Measurements from ENCODE around the gene PMPCA. TPM values are rescaled to one million over a fixed set of nuclear protein-coding genes. Genes with fewer than 3 reads are reported as not detected.

The PMPCA gene
- total and polyA plus RNA-seq, 2 experiments from 2014 or later: 61.3 to 88.2 TPM

- no peak overlapping the region for H2AFZ ChIP-seq
- no peak overlapping the region for H3K27ac ChIP-seq (ENCODE audit: low read depth)
- no peaks in the 10 kb centered on the region for H3K27me3 ChIP-seq (ENCODE audit: insufficient read depth)
Measured at GRCh38 chr9:136372006-136372405, 38.5 kb upstream of the PMPCA start.

GRCh38 chr9:136372561-136373299 is 37.7 kb upstream of the PMPCA start:
- Histone ChIP-seq H2AFZ (no peak overlapping the region), H3K27me3 (ENCODE audit: insufficient read depth) (no peaks in the 10 kb centered on the region), H3K27ac (ENCODE audit: low read depth) (0 out of 2 replicates have a peak overlapping the region, but pooled peaks have one; percentile 32), H3F3A (replicated peaks; ENCODE audit: low read depth) (no peaks in the 10 kb centered on the region), H3K4me3 (no peak overlapping the region), H3K36me3 (ENCODE audit: insufficient read depth) (no peaks in the 10 kb centered on the region), H4K20me1 (replicated peaks; ENCODE audit: insufficient read depth) (no peaks in the 10 kb centered on the region; the same call in 1 of the 2 replicates), H3K79me2 (replicated peaks; ENCODE audit: insufficient read depth) (no peaks in the 10 kb centered on the region), H3K4me1 (ENCODE audit: insufficient read depth) (no peaks in the 10 kb centered on the region), H3K9me2 (ENCODE audit: insufficient read depth) (no peaks in the 10 kb centered on the region), H3K4me2 (no peak overlapping the region)
- DNase-seq (ENCODE audit: low spot score) (no peak), ATAC-seq (peak; percentile 13)
- H3K4me1 Mint-ChIP-seq: no peaks in the 10 kb centered on the region
- H3K36me3 Mint-ChIP-seq (ENCODE audit: low read depth): peaks cover 6% of the 10 kb centered on the region; the same call in 2 of the 3 replicates
- H3K27me3 Mint-ChIP-seq (ENCODE audit: insufficient read depth, low read depth, poor library complexity): peaks cover 7% of the 10 kb centered on the region
- H3K9me3 Mint-ChIP-seq: no peaks in the 10 kb centered on the region
- H3K27ac Mint-ChIP-seq: no peak overlapping the region
- H3K4me3 Mint-ChIP-seq: no peak overlapping the region
- TF ChIP-seq EZH2phosphoT487 (IDR thresholded peaks at IDR 0.05; ENCODE audit: unreplicated experiment): no peak
- TF ChIP-seq, protein P1, sequence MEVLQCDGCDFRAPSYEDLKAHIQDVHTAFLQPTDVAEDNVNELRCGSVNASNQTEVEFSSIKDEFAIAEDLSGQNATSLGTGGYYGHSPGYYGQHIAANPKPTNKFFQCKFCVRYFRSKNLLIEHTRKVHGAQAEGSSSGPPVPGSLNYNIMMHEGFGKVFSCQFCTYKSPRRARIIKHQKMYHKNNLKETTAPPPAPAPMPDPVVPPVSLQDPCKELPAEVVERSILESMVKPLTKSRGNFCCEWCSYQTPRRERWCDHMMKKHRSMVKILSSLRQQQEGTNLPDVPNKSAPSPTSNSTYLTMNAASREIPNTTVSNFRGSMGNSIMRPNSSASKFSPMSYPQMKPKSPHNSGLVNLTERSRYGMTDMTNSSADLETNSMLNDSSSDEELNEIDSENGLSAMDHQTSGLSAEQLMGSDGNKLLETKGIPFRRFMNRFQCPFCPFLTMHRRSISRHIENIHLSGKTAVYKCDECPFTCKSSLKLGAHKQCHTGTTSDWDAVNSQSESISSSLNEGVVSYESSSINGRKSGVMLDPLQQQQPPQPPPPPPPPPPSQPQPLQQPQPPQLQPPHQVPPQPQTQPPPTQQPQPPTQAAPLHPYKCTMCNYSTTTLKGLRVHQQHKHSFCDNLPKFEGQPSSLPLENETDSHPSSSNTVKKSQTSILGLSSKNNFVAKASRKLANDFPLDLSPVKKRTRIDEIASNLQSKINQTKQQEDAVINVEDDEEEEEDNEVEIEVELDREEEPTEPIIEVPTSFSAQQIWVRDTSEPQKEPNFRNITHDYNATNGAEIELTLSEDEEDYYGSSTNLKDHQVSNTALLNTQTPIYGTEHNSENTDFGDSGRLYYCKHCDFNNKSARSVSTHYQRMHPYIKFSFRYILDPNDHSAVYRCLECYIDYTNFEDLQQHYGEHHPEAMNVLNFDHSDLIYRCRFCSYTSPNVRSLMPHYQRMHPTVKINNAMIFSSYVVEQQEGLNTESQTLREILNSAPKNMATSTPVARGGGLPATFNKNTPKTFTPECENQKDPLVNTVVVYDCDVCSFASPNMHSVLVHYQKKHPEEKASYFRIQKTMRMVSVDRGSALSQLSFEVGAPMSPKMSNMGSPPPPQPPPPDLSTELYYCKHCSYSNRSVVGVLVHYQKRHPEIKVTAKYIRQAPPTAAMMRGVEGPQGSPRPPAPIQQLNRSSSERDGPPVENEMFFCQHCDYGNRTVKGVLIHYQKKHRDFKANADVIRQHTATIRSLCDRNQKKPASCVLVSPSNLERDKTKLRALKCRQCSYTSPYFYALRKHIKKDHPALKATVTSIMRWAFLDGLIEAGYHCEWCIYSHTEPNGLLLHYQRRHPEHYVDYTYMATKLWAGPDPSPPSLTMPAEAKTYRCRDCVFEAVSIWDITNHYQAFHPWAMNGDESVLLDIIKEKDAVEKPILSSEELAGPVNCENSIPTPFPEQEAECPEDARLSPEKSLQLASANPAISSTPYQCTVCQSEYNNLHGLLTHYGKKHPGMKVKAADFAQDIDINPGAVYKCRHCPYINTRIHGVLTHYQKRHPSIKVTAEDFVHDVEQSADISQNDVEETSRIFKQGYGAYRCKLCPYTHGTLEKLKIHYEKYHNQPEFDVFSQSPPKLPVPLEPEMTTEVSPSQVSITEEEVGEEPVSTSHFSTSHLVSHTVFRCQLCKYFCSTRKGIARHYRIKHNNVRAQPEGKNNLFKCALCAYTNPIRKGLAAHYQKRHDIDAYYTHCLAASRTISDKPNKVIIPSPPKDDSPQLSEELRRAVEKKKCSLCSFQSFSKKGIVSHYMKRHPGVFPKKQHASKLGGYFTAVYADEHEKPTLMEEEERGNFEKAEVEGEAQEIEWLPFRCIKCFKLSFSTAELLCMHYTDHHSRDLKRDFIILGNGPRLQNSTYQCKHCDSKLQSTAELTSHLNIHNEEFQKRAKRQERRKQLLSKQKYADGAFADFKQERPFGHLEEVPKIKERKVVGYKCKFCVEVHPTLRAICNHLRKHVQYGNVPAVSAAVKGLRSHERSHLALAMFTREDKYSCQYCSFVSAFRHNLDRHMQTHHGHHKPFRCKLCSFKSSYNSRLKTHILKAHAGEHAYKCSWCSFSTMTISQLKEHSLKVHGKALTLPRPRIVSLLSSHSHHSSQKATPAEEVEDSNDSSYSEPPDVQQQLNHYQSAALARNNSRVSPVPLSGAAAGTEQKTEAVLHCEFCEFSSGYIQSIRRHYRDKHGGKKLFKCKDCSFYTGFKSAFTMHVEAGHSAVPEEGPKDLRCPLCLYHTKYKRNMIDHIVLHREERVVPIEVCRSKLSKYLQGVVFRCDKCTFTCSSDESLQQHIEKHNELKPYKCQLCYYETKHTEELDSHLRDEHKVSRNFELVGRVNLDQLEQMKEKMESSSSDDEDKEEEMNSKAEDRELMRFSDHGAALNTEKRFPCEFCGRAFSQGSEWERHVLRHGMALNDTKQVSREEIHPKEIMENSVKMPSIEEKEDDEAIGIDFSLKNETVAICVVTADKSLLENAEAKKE (CRISPR knock-in tag; IDR thresholded peaks at IDR 0.05): no peak
- TF ChIP-seq EZH2 (IDR thresholded peaks at IDR 0.05; ENCODE audit: low read depth, unreplicated experiment): no peak

More at GRCh38 chr9:136372006-136372405, 38.5 kb upstream of the PMPCA start:
- Mint-ChIP-seq H3K4me1 (no peaks in the 10 kb centered on the region), H3K4me3 (no peak overlapping the region), H3K27ac (no peak overlapping the region), H3K27me3 (ENCODE audit: insufficient read depth, low read depth, poor library complexity) (peaks cover 8% of the 10 kb centered on the region), H3K36me3 (ENCODE audit: low read depth) (peaks cover 6% of the 10 kb centered on the region; the same call in 2 of the 3 replicates), H3K9me3 (no peaks in the 10 kb centered on the region)
- no peak overlapping the region for H3K4me3 ChIP-seq
- H3K79me2 ChIP-seq (replicated peaks; ENCODE audit: insufficient read depth): no peaks in the 10 kb centered on the region
- TF ChIP-seq REST (IDR thresholded peaks at IDR 0.05; ENCODE audit: unreplicated experiment) (no peak), NANOG (IDR thresholded peaks at IDR 0.05; ENCODE audit: borderline replicate concordance) (no peak), STAT1 (IDR thresholded peaks at IDR 0.05; ENCODE audit: unreplicated experiment) (no peak), JUNB (IDR thresholded peaks at IDR 0.05; ENCODE audit: unreplicated experiment) (no peak), POLR2AphosphoS5 (IDR thresholded peaks at IDR 0.05; ENCODE audit: low read depth) (no peak), ZNF114 (CRISPR knock-in tag; IDR thresholded peaks at IDR 0.05) (no peak), CREB1 (CRISPR knock-in tag; IDR thresholded peaks at IDR 0.05; ENCODE audit: low read depth) (no peak)
- no peak for ATAC-seq
- H3F3A ChIP-seq (replicated peaks; ENCODE audit: low read depth): no peaks in the 10 kb centered on the region
- H3K9me2 ChIP-seq (ENCODE audit: insufficient read depth): no peaks in the 10 kb centered on the region
- H3K36me3 ChIP-seq (ENCODE audit: insufficient read depth): no peaks in the 10 kb centered on the region
- no peak for DNase-seq (ENCODE audit: low spot score)
- H3K4me1 ChIP-seq (ENCODE audit: insufficient read depth): no peaks in the 10 kb centered on the region
- H3K4me2 ChIP-seq: no peak overlapping the region
- H4K20me1 ChIP-seq (replicated peaks; ENCODE audit: insufficient read depth): no peaks in the 10 kb centered on the region; the same call in 1 of the 2 replicates

Measured in GM23338 (cell line).